GM23248 (cell line): ENCODE data around the gene ATF6.

Source experiments
- EZH2 ChIP-seq: fragments of 200-600 bp; sonication (generic); IDR thresholded peaks from 2 replicates; pipeline ENCODE4 v1.6.1; 2018; ENCODE audit warnings: antibody characterized with exemption, mild to moderate bottlenecking; ENCODE audit not compliant: insufficient read depth, poor library complexity, severe bottlenecking
- EZH2phosphoT487 ChIP-seq: fragments of 200-600 bp; sonication (generic); IDR thresholded peaks from 2 replicates; pipeline ENCODE4 v1.6.1; 2018; ENCODE audit warnings: antibody characterized with exemption, moderate library complexity, mild to moderate bottlenecking, low read depth; ENCODE audit not compliant: insufficient read depth

DNA sequence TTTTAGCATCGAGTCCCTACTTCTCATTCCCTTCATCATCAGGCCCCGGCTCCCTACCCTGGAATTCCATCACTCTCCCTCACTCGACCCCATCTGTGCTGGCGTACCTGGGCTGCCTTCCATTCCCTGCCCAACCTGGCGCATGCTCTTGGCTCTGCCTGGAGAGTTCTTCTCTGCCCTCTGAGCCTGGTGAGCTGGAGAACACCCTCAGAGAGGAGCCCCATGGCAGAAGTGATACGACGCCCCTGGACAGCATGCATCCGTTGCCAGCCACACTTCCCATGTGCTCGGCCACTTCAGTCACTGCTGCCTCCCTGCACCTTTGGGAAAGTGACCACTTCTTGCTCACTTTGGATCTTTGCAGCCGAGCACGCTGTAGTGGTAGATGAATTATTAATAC lies 227.5 kb downstream of the ATF6 start:
- TF ChIP-seq EZH2 = no peak
- TF ChIP-seq EZH2phosphoT487 = no peak
